SW480 (cell line): ENCODE data around the gene RING1.
A peak's percentile ranks its signal among the peaks of the same experiment; 100 is the strongest.

Experiments
- DNase-seq: peaks from one replicate; pipeline ENCODE4 v3.0.0-alpha.2; 2016; ENCODE audit warnings: low spot score

RING1 gene

DNA sequence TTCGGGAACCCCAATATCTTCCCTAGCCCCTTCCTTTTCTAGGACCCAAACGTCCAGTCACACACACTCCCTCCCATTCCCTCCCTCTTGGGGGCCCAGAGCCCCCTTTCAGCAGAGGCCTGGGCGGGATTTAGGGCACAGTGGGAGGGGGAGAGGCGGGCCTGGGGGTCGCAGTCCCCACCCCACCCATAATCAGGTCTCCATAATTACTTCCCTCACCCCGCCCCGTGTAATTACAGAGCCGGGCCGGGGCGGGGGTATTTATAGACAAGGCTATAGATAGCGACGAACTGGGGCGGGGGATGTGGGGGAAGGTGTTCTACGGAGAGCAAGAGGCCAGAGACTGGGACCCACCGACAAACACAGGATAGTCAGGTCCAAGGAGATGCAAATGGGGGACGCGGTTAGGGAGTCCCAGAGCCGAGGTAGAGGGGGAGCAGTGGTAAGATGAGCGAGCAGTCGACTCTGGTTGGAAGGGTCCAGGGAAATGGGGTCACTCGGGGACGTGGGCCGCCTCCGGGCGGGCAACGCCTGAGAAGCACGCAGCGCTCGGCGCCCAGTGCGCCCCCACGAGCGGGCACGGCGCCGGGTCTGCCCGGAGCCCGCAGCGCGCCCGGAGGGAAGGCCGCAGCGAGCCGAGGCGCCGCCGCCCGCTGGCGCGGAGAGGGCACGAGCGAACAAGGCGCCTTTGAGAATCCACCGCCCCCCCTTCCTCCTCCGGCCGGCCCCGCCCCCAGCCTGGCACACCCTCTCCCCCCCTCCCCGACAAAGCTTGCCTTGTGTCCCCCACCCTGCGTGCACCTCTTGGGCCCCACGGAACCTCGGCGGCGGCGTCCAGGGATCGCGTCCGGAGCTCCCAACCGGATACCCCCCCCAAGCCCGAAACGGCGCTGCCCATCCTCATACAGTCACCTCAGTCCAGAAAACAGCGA lies 15.4 kb upstream of the RING1 start:
- no peak for DNase-seq

- DNase-seq = no peak
Observed at GRCh38 chr6:33193619-33194018, 14.7 kb upstream of the RING1 start.

DNA sequence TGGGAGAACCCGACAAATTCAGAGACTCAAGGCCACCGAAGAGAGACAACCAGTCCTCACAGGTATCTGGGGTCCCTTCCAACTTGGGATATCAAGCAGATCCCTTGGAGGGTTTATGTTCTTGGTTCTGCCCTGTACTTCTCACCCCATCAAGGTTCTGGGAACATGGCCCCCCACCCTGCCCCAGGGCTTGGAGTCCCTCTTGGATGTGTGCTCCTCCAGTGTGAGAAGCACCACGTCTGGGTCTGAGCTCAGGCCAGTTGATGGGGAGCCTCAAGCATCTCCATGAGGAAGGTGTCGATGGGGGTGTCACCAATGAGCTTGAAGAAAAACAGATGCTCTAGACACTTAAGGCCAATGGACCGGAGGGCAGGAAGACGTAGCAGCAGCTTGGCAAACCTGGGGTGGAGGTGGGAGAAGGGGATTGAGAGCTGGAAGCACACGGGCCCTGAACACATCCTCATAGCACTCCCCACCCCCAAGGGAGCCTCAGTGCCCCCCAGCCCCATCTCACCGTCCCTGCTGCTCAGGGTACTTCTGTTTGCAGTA lies 13.8 kb upstream of the RING1 start:
- no peak for DNase-seq

DNA sequence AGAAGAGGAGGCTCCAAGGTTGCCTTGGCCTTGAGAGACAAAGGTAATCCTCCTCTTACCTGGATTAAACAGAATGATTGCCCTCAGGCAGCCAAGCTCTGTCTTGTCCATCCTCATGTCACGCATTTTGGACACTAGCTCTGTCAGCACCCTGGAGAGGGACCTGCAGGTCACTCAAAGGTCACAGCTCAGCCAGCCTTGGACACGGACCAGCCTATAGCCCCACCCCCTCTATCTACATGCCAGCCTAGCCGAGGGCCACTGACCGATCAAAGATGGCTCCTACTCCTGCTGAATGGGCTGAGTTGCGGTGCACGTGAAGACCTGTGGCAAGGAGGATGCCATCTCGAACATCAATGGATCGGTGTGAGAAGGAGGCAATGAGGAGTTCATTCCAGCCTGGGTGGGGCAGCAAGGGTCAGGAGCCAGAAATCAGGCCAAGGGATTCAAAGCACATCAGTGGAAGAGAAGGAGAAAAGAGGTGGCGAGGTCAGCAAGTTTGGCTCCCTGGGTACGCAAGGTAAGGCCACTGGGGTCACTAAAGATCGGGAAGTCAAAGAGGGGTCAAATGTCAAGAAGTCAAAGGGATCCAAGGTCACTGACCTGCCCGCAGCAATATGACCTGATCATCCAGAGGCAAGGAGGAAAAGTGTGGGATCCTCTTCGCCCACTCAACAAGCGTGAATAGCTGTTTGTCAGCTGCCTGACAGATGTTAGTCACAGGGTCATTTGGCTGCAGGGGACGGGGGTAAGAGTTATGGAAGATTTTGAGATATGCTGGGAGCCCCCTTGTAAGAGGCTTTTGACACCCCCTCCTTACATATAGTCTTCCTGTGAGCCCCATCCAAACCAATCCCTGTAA lies 12.8 kb upstream of the RING1 start:
- no peak for DNase-seq

- DNase-seq = peak; percentile 70
Observed at GRCh38 chr6:33197431-33198048, 10.8 kb upstream of the RING1 start.

GRCh38 chr6:33198159-33198852 lies 10.0 kb upstream of the RING1 start:
- no peak for DNase-seq

- no peak for DNase-seq
Observed at GRCh38 chr6:33198853-33199436, 9.4 kb upstream of the RING1 start.

DNA sequence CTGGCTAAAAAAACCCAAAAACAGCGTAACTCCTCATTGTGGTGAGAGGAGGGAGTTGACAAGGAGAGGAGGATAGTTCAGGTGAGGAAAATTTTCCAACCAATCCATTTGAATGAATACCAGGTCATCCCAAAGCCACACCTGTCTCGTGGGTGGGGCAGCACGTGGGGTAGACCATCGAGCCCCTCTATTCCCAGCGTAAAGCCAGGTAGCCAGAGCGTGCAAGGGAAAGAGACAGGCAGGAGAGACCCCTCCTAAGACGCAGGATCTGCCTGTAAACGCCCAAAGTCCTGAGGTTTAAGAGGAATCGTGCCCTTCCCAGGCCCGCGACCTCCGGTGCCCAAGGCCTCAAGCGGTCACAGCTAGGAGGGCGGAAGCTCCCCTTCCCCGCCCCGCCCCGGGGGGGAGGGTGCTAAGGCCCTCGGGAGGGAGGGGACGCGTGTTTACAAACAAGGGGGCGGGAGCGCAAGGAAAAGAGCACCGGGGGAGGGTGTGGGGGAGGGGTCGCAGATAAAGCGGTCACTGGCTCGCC lies 8.5 kb upstream of the RING1 start:
- peak; percentile 75 for DNase-seq

GRCh38 chr6:33200219-33201146 lies 7.8 kb upstream of the RING1 start, which contains the start of the genes RXRB and SLC39A7:
Gene RXRB (minus strand): TSS chr6:33200665. CDS start chr6:33200476, 189 bp downstream.
Gene SLC39A7 (plus strand): TSS chr6:33200867. CDS start chr6:33201246, 379 bp downstream.
- peak; percentile 93 for DNase-seq

DNA sequence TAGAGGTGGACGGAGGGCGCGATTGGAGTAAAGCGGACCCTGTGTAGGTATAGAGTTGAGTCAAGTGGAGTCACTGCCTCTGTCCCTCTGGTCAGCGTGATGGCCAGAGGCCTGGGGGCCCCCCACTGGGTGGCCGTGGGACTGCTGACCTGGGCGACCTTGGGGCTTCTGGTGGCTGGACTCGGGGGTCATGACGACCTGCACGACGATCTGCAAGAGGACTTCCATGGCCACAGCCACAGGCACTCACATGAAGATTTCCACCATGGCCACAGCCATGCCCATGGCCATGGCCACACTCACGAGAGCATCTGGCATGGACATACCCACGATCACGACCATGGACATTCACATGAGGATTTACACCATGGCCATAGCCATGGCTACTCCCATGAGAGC lies 7.2 kb upstream of the RING1 start:
- no peak for DNase-seq

DNA sequence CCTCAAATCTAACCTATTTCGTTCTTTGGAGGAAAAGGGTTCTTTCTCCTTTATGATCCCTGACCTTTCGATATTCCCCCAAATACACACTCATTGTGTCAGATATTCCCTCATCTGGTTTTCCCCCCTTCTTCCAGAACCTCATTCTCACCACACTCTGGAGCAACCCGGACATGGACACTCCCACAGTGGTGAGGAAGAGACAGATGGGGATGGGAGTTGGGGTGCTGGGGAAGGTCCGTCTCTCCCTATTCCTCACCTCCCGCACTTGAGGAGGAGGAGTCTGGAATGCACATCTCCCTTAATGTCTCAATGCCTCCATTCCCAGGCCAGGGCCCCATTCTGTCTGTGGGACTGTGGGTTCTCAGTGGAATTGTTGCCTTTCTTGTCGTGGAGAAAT lies 6.4 kb upstream of the RING1 start:
- no peak for DNase-seq

DNA sequence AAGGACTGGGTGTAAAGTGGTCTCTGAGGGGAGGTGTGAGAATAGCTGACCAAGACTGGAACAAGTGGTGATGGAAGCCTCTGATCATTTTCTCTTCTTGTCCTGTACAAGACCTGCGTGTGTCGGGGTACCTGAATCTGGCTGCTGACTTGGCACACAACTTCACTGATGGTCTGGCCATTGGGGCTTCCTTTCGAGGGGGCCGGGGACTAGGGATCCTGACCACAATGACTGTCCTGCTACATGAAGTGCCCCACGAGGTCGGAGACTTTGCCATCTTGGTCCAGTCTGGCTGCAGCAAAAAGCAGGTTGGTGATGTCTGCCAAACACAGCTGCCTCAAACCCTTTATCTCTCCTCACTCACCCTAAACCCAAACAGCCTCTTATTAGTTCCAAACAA lies 5.5 kb upstream of the RING1 start:
- DNase-seq = no peak

DNA sequence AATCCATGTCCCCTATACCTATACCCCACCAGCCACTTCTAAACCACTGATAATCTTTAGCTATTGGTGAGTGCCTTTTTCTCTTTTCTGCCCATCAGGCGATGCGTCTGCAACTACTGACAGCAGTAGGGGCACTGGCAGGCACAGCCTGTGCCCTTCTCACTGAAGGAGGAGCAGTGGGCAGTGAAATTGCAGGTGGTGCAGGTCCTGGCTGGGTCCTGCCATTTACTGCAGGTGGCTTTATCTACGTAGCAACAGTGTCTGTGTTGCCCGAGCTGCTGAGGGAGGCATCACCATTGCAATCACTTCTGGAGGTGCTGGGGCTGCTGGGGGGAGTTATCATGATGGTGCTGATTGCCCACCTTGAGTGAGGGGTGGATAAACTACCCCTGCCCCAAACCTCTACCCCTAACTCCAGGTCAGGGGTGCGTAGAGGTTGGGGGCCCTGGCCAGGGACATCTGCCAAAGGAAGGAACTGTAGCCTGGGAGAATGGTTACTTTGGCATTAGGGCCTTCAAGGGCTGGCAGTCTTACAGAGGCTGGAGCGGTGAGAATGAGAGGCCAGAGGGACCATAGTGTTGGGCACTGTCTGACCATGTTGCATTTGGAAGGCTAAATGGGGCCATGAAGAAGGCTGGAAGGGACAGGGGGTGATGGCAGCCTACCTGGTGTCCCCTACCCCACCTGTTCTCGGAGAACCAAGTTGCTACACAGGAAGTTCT lies 4.7 kb upstream of the RING1 start:
- no peak for DNase-seq

DNA sequence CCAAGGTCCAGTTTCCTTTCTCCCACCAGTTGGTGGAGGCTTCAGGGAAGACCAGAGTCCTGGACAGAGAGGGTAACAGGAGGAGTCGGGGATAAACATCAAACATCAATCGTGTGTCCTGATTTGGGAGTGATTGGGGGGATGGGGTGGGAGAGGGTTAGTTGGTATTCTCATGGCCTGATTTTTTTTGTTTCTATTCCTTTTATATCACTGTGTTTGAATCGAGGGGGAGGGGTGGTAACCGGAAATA lies 4.2 kb upstream of the RING1 start:
- DNase-seq = no peak

DNA sequence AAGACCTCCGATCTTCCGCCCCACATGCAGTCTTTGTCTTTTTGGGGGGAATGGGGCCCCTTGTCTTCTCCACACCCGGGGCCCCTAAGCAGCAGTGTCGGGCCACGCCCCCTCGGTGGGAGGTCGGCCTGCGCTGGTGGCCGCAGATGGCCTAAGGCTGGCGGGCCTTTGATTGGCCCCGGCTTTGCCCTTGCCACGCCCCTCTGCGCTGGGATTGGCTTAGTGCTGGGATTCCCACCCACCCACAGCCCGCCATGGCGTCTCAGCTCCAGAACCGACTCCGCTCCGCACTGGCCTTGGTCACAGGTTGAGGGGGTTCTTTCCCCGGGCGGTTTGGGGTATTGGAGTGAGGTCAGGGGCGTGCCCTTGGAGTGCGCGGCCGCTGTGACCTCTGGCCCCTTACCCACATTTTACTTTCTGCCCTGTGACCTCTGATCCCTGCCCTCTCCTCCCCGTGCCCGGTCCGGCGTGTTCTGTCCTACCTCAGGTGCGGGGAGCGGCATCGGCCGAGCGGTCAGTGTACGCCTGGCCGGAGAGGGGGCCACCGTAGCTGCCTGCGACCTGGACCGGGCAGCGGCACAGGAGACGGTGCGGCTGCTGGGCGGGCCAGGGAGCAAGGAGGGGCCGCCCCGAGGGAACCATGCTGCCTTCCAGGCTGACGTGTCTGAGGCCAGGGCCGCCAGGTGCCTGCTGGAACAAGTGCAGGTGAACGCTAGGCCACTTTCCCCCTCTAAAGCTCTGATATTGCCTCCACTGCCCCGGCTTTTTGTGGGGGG lies 3.7 kb upstream of the RING1 start, which contains the start of gene HSD17B8:
Gene HSD17B8, plus strand, starts transcription at position 241 of the 776 bp plus-strand sequence. Its CDS starts 14 bp downstream, at position 255.
- peak; percentile 81 for DNase-seq

DNA sequence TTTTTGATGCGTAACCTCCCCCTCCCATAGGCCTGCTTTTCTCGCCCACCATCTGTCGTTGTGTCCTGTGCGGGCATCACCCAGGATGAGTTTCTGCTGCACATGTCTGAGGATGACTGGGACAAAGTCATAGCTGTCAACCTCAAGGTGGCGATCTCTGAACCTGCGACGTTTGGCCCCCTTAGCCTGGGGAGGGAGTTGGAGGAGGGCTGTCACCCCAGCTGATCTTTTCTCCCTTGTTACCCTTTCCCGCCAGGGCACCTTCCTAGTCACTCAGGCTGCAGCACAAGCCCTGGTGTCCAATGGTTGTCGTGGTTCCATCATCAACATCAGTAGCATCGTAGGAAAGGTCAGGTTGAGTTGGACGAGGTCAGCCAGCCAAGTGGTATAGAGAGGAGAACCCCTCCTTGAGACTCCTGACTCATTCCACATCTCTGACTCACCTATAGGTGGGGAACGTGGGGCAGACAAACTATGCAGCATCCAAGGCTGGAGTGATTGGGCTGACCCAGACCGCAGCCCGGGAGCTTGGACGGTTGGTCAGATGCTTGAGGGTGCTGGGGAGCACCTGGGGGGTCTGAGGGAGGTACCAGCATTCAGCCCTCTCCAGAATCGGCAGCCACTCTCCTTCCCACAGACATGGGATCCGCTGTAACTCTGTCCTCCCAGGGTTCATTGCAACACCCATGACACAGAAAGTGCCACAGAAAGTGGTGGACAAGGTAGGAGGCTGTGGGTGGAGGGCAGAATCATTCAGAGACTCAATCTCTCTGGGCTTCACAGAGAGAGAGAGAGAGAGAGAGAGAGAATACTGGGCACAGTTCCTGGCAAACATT lies 2.9 kb upstream of the RING1 start:
- DNase-seq = peak; percentile 78
